Esophagus muscularis mucosa (tissue), 4 donors: ENCODE measurements around the gene CELF2. TPM values are rescaled to one million over a fixed set of nuclear protein-coding genes. Genes with fewer than 3 reads are reported as not detected.
"Not testable (repeated sequence)": the region's sequence is repeated elsewhere in the genome, so short reads cannot be mapped to it uniquely, and the experiment has no call there.

ENCODE experiments used
- DNase-seq: peaks from one replicate; pipeline ENCODE4 v3.0.0-alpha.2; 2017; ENCODE audit errors: extremely low spot score
- H3K27ac ChIP-seq, 4 donors: fragments of 200-600 bp; sonication (generic); replicated peaks in 1 of 4; 1 replicate in 3 of 4; 2 replicates in 1 of 4; pipeline ENCODE4 v1.5.1; 2016 to 2019; ENCODE audit warnings: mild to moderate bottlenecking in 1 of 4
- H3K27me3 ChIP-seq, 4 donors: fragments of 200-600 bp; sonication (generic); one replicate each; pipeline versions ENCODE4 v1.5.1 to v1.6.0; 2016 to 2019
- H3K36me3 ChIP-seq, 4 donors: fragments of 200-600 bp; sonication (generic); one replicate each; pipeline ENCODE4 v1.5.1; 2016 to 2019
- H3K4me1 ChIP-seq, 4 donors: fragments of 200-600 bp; sonication (generic); one replicate each; pipeline ENCODE4 v1.5.1; 2016 to 2019
- H3K4me3 ChIP-seq, 4 donors: fragments of 200-600 bp; sonication (generic); 1 replicate in 2 of 4; 2 replicates in 2 of 4; pipeline ENCODE4 v1.5.1; 2016 to 2019; ENCODE audit warnings: mild to moderate bottlenecking in 4 of 4, moderate library complexity in 1 of 4
- H3K9me3 ChIP-seq, 4 donors: fragments of 200-600 bp; sonication (generic); 1 replicate in 3 of 4; 2 replicates in 1 of 4; pipeline ENCODE4 v1.5.1; 2016 to 2019
- EP300 ChIP-seq: sonication (generic); formaldehyde crosslinking; IDR thresholded peaks from one replicate; pipeline ENCODE4 v1.6.1; 2017; ENCODE audit warnings: antibody characterized with exemption
- POLR2A ChIP-seq: fragments of 450-650 bp; IDR thresholded peaks from one replicate; pipeline ENCODE4 v1.6.1; 2017; ENCODE audit warnings: antibody characterized with exemption, moderate library complexity, mild to moderate bottlenecking, low read depth
- POLR2AphosphoS5 ChIP-seq, 2 donors: sonication (generic); formaldehyde crosslinking; IDR thresholded peaks; one replicate each; pipeline ENCODE4 v1.6.1; 2017; ENCODE audit warnings: antibody characterized with exemption in 2 of 2
- WGBS: methylation state at CpG from one replicate; pipeline ENCODE4 v1.1.5; 2018; 5-methylcytosine and 5-hydroxymethylcytosine counted together
- intact Hi-C: fragments of 100-400 bp; cut with DNase I; formaldehyde crosslinking; loops from one replicate; pipeline ENCODE4 v1.15.1; 2023
- total RNA-seq, 4 donors: library from RNA; depleted of rRNA; stranded (reverse); fragments of >200 nt; gene quantifications; one replicate each; pipeline versions ENCODE4 v1.1.0 to v1.2.1, GENCODE V29; 2016
- TF ChIP-seq, protein P1 (sequence below), 3 experiments: fragments of 200-600 bp in 2 of 3; fragments of 450-650 bp in 1 of 3; sonication (generic) in 2 of 3; IDR thresholded peaks; one replicate each; pipeline ENCODE4 v1.5.1; 2017 to 2019; ENCODE audit warnings: antibody characterized with exemption in 3 of 3, mild to moderate bottlenecking in 2 of 3, moderate library complexity in 1 of 3

Gene CELF2
- total RNA-seq, 4 donors from 2014 or later: 81.8 to 128 (median 104) TPM

DNA sequence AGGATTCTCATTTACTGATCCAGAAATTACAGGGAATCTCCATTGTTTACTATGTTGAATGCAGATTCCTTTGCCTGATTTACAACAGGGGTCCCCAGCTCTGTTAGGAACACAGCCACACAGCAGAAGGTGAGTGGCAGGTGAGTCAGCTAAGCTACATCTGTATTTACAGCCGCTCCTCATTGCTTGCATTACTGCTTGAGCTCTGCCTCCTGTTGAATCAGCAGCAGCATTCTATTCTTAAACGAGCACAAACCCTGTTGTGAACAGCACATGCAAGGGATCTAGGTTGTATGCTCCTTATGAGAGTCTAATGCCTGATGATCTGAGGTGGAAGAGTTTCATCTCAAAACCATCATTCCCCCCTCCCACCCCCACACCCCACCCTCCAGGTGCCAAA, 23.3 kb upstream of the CELF2 start:
- WGBS: 88% methylated on average over 2 of the region's 2 CpGs
- intact Hi-C loops: no loop called here
- no peak for TF ChIP-seq POLR2AphosphoS5 (IDR thresholded peaks at IDR 0.05)
- no peak for TF ChIP-seq EP300
- TF ChIP-seq, protein P1, sequence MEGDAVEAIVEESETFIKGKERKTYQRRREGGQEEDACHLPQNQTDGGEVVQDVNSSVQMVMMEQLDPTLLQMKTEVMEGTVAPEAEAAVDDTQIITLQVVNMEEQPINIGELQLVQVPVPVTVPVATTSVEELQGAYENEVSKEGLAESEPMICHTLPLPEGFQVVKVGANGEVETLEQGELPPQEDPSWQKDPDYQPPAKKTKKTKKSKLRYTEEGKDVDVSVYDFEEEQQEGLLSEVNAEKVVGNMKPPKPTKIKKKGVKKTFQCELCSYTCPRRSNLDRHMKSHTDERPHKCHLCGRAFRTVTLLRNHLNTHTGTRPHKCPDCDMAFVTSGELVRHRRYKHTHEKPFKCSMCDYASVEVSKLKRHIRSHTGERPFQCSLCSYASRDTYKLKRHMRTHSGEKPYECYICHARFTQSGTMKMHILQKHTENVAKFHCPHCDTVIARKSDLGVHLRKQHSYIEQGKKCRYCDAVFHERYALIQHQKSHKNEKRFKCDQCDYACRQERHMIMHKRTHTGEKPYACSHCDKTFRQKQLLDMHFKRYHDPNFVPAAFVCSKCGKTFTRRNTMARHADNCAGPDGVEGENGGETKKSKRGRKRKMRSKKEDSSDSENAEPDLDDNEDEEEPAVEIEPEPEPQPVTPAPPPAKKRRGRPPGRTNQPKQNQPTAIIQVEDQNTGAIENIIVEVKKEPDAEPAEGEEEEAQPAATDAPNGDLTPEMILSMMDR (IDR thresholded peaks at IDR 0.05): no peak
- TF ChIP-seq POLR2A: no peak
- Histone ChIP-seq H3K27me3 (no peaks in the 10 kb centered on the region), H3K36me3 (no peaks in the 10 kb centered on the region), H3K27ac (no peak overlapping the region), H3K9me3 (no peaks in the 10 kb centered on the region), H3K4me1 (peaks cover 0 to 20% (median 9%) of the 10 kb centered on the region in 4 donors), H3K4me3 (no peak overlapping the region)
- peak; percentile 75 for DNase-seq

DNA sequence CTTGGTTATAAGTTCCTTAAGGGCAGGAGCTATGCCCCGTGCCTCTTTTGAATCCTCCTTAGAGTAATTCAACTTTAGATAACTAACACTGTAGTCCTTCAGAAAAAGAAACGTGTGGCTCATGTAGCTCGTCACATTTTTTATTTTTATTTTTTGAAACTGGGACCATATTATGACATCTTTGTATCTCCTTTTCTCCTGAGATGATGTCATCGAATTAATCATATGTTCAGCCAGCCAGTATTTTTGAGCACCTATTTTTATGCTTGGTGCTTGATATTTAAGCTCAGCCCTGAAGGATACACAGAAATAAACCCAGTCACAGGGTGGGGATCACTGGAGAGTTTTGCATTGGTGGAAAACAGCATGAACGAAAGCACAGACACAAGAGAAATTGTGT, 22.6 kb upstream of the CELF2 start:
- no peak overlapping the region for H3K4me3 ChIP-seq
- no peak for TF ChIP-seq POLR2AphosphoS5 (IDR thresholded peaks at IDR 0.05)
- no peak for TF ChIP-seq POLR2A
- no peak for TF ChIP-seq EP300
- TF ChIP-seq, protein P1 (IDR thresholded peaks at IDR 0.05): no peak
- no peaks in the 10 kb centered on the region for H3K9me3 ChIP-seq
- 90% methylated on average over 5 of the region's 5 CpGs for WGBS
- intact Hi-C loops: no loop called here
- H3K36me3 ChIP-seq: no peaks in the 10 kb centered on the region
- H3K27ac ChIP-seq: no peak overlapping the region
- DNase-seq: peak; percentile 42
- peaks cover 0 to 20% (median 9%) of the 10 kb centered on the region in 4 donors for H3K4me1 ChIP-seq
- H3K27me3 ChIP-seq: no peaks in the 10 kb centered on the region

DNA sequence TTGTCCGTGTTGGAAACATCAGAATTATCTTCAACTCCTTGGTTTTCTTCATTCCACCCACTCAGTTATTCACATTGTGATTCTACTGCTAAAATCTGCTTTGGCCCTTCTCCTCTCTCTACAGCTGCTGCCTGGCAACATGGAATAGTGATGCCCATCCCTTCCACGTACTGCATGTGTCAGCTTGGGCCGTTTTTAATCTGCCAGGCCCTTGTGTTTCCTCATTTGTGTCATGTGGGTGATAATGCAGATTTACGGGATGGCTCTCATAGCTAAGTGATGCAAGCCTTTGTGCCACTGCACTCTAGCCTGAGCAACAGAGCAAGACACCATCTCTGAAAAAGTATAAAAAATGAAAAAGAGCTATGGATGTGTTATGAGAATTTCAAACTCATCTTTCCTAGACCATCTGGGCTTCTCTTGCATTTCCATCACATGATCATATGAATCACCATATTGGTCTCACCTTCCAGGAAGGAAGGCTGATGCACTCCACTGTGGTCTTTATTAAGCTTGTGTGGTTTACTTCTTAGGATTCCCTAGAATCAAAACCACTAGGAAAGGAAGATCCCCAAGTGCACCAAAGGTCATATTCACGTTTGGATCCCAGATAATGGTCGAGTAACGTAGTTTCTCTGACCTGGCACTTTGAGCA, 20.6 kb upstream of the CELF2 start:
- DNase-seq: peak; percentile 42
- intact Hi-C loops: loop anchor here (1.0 kb wide), 1 partner anchor 25 kb away; no protein-coding TSS in a partner anchor
- no peak overlapping the region for H3K4me3 ChIP-seq
- TF ChIP-seq POLR2A: no peak
- no peak for TF ChIP-seq EP300
- no peak for TF ChIP-seq POLR2AphosphoS5 (IDR thresholded peaks at IDR 0.05)
- TF ChIP-seq, protein P1 (IDR thresholded peaks at IDR 0.05): no peak
- no peaks in the 10 kb centered on the region for H3K9me3 ChIP-seq
- WGBS: 84% methylated on average over 7 of the region's 7 CpGs
- H3K4me1 ChIP-seq: peaks cover 0 to 14% (median 9%) of the 10 kb centered on the region in 4 donors
- no peaks in the 10 kb centered on the region for H3K36me3 ChIP-seq
- H3K27me3 ChIP-seq: no peaks in the 10 kb centered on the region
- no peak overlapping the region for H3K27ac ChIP-seq

DNA sequence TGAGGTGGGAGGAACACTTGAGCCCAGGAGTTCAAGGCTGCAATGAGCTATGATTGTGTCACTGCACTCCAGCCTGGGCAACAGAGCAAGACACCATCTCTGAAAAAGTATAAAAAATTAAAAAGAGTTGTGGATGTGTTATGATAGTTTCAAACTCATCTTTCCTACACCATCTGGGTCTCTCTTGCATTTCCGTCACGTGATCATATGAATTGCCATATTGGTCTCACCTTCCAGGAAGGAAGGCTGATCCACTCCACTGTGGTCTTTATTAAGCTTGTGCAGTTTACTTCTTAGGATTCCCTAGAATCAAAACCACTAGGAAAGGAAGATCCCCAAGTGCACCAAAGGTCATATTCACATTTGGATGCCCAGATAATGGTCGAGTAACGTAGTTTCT, 18.2 kb upstream of the CELF2 start:
- H3K4me3 ChIP-seq, intact Hi-C loops: not testable (repeated sequence)
- WGBS: 96% methylated on average over 4 of the region's 4 CpGs

DNA sequence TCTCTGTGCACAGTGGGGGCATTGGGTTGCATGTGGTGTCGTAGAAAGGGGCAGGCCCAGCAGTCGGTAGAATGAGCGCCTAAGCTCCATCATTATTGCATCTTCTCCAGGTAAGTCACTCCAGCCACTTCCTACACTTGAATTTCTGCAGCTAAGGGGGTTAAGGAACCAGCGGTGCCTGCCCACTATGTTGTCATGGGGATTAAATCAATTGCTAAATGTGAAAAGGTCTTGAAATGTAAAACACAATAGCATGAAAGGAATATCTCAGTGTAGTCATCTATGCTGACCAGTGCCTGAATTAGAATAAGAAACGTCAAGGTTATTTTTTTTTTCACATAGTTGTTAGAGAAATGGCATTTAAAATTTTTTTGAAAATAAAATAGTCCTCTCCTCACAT, 15.2 kb upstream of the CELF2 start:
- TF ChIP-seq, protein P1 (IDR thresholded peaks at IDR 0.05): no peak
- no peak for TF ChIP-seq POLR2AphosphoS5 (IDR thresholded peaks at IDR 0.05)
- no peak for TF ChIP-seq EP300
- TF ChIP-seq POLR2A: no peak

More for the DNA sequence above, 18.2 kb upstream of the CELF2 start:
- not testable (repeated sequence) for H3K36me3 ChIP-seq, H3K9me3 ChIP-seq, H3K27ac ChIP-seq, DNase-seq, H3K4me1 ChIP-seq, H3K27me3 ChIP-seq

More for the DNA sequence above, 15.2 kb upstream of the CELF2 start:
- Histone ChIP-seq H3K4me1 (peaks cover 0 to 9% (median 5%) of the 10 kb centered on the region in 4 donors), H3K9me3 (no peaks in the 10 kb centered on the region), H3K36me3 (no peaks in the 10 kb centered on the region), H3K4me3 (no peak overlapping the region), H3K27ac (no peak overlapping the region), H3K27me3 (no peaks in the 10 kb centered on the region)
- intact Hi-C loops: no loop called here
- DNase-seq: peak; percentile 53
- 95% methylated on average over 5 of the region's 5 CpGs for WGBS
